Uterus (tissue), 2 donors: ENCODE results near the gene HDAC7.

Source experiments
- POLR2A ChIP-seq, 2 donors: fragments of 450-650 bp; IDR thresholded peaks; one replicate each; pipeline ENCODE4 v1.6.1; 2016; ENCODE audit warnings: antibody characterized with exemption in 2 of 2, mild to moderate bottlenecking in 1 of 2, moderate library complexity in 1 of 2
- TF ChIP-seq, protein P1 (sequence below), 4 experiments: fragments of 200-600 bp in 2 of 4; fragments of 450-650 bp in 2 of 4; sonication (generic) in 2 of 4; IDR thresholded peaks; one replicate each; pipeline ENCODE4 v1.5.1; 2016 to 2019; ENCODE audit warnings: antibody characterized with exemption in 4 of 4, mild to moderate bottlenecking in 2 of 4, moderate library complexity in 1 of 4

DNA sequence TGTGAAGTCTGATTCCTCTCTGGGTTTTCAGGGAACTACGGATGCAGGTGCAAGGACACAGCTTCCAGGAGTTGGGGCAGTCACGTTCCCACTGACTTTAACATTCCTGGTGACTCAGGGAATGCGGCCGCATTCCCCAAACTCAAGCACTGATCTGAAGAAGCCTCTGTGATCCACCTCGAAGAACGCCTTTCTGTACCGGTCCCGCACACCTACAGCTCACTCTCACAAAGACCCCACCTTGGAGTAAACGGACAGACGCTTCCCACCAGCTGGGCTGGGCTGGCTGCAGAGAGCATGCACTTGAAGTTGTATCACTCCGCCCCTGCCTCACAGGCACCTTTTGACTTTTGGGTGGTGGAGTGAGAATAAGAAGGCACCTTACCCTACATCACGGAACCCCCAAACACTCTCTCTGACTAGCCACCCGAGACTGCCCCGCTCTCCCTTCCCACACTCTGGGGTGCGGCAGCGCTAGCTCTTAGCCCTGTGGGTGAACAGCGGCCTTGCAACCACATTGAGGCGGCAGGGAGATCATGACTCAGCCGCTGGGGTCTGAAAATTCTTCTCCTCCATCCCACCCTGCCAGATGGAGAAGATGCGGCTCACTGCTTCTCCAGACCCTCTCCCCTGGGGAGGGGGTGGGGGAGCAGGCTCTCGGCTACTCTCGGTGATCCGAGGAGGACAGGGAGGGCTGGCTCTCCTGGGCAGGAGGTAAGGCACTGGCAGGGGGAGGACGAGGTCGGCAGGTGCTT, 23.7 kb upstream of the HDAC7 start:
- TF ChIP-seq, protein P1, sequence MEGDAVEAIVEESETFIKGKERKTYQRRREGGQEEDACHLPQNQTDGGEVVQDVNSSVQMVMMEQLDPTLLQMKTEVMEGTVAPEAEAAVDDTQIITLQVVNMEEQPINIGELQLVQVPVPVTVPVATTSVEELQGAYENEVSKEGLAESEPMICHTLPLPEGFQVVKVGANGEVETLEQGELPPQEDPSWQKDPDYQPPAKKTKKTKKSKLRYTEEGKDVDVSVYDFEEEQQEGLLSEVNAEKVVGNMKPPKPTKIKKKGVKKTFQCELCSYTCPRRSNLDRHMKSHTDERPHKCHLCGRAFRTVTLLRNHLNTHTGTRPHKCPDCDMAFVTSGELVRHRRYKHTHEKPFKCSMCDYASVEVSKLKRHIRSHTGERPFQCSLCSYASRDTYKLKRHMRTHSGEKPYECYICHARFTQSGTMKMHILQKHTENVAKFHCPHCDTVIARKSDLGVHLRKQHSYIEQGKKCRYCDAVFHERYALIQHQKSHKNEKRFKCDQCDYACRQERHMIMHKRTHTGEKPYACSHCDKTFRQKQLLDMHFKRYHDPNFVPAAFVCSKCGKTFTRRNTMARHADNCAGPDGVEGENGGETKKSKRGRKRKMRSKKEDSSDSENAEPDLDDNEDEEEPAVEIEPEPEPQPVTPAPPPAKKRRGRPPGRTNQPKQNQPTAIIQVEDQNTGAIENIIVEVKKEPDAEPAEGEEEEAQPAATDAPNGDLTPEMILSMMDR (IDR thresholded peaks at IDR 0.05), result no peak
- TF ChIP-seq POLR2A (IDR thresholded peaks at IDR 0.05), result no peak
